Karpas-422 (cell line): ENCODE measurements around the gene WDR91. TPM values are rescaled to one million over a fixed set of nuclear protein-coding genes. Genes with fewer than 3 reads are reported as not detected.

Source experiments
- DNase-seq: peaks from one replicate; pipeline ENCODE4 v3.0.0-alpha.2; 2015
- H2AFZ ChIP-seq: fragments of 200-600 bp; sonication (generic); 2 replicates; pipeline ENCODE4 v1.6.1; 2014; ENCODE audit warnings: antibody characterized with exemption, low read length, mixed read lengths
- H3K27ac ChIP-seq: fragments of 200-600 bp; sonication (generic); 2 replicates; pipeline ENCODE4 v1.5.1; 2014; ENCODE audit warnings: mild to moderate bottlenecking, low read length, moderate library complexity
- H3K27me3 ChIP-seq: fragments of 200-600 bp; sonication (generic); 2 replicates; pipeline ENCODE4 v1.6.1; 2014; ENCODE audit warnings: low read length, mixed read lengths
- H3K36me3 ChIP-seq: fragments of 200-600 bp; sonication (generic); 2 replicates; pipeline ENCODE4 v1.6.1; 2014; ENCODE audit warnings: low read length, mixed read lengths; ENCODE audit not compliant: insufficient read depth
- H3K4me1 ChIP-seq: fragments of 200-600 bp; sonication (generic); 2 replicates; pipeline ENCODE4 v1.6.1; 2014; ENCODE audit warnings: mild to moderate bottlenecking, low read length, mixed read lengths
- H3K4me2 ChIP-seq: fragments of 200-600 bp; sonication (generic); 2 replicates; pipeline ENCODE4 v1.6.1; 2014; ENCODE audit warnings: low read length, low read depth, mild to moderate bottlenecking; ENCODE audit not compliant: poor library complexity, severe bottlenecking
- H3K4me3 ChIP-seq: fragments of 200-600 bp; sonication (generic); 2 replicates; pipeline ENCODE4 v1.5.1; 2014; ENCODE audit warnings: mild to moderate bottlenecking, antibody characterized with exemption, low read length, mixed read lengths
- H3K79me2 ChIP-seq: fragments of 200-600 bp; sonication (generic); 2 replicates; pipeline ENCODE4 v1.6.1; 2014; ENCODE audit warnings: mild to moderate bottlenecking, low read length, mixed read lengths
- H3K9ac ChIP-seq: fragments of 200-600 bp; sonication (generic); 2 replicates; pipeline ENCODE4 v1.6.0; 2014; ENCODE audit warnings: low read length
- H3K9me2 ChIP-seq: fragments of 200-600 bp; sonication (generic), shearing (Covaris generic); replicated peaks from 2 replicates; pipeline ENCODE4 v1.6.0; 2014; ENCODE audit warnings: mild to moderate bottlenecking, low read length, moderate library complexity; ENCODE audit not compliant: insufficient read depth
- H3K9me3 ChIP-seq: fragments of 300-700, 200-600 bp; sonication (generic); 2 replicates; pipeline ENCODE4 v1.6.1; 2014; ENCODE audit warnings: low read length, mixed read lengths
- H4K20me1 ChIP-seq: fragments of 200-600 bp; sonication (generic); 2 replicates; pipeline ENCODE4 v1.6.1; 2014; ENCODE audit warnings: mild to moderate bottlenecking, antibody characterized with exemption, low read length, low read depth; ENCODE audit not compliant: insufficient read depth
- total RNA-seq: library from RNA; depleted of rRNA; stranded (reverse); fragments of >200 nt; shearing (Covaris generic); gene quantifications from 2 replicates; pipeline ENCODE4 v1.2.3, GENCODE V29; 2014; ENCODE audit warnings: low replicate concordance

Gene WDR91
- total RNA-seq, 1 experiment from 2014 or later = 7.8 TPM

GRCh38 chr7:135200821-135201331 is 10.4 kb downstream of the WDR91 start:
- no peak overlapping the region for H3K4me2 ChIP-seq
- no peaks in the 10 kb centered on the region for H3K9me3 ChIP-seq
- H2AFZ ChIP-seq = no peak overlapping the region
- H3K4me1 ChIP-seq = peaks cover 46% of the 10 kb centered on the region
- no peak overlapping the region for H3K4me3 ChIP-seq
- peaks cover 8% of the 10 kb centered on the region; the same call in 1 of the 2 replicates for H3K36me3 ChIP-seq
- no peaks in the 10 kb centered on the region for H3K79me2 ChIP-seq
- H4K20me1 ChIP-seq = no peaks in the 10 kb centered on the region
- no peak overlapping the region for H3K27ac ChIP-seq
- no peaks in the 10 kb centered on the region for H3K9me2 ChIP-seq
- no peak overlapping the region for H3K9ac ChIP-seq
- no peak for DNase-seq
- H3K27me3 ChIP-seq = no peaks in the 10 kb centered on the region

DNA sequence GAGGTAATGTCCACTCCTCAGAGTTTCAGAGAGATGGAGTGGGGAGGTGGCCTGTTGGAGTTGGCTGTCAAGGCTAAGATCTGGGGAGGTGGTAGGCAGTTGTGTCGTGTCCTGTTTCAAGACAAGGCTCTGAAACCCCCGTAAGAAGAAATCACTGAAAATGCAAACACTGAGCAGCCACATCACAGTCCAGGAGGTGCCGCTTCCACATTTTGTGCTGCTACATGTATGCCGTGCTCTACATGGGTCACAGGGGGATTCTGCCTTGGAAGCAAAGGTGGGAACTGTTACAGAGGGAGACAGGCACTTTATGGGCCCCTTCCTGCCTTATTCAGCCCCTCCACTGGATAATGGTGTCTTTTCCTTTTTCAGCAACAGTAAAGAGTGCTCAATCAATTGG is 11.9 kb downstream of the WDR91 start:
- Histone ChIP-seq H3K9me2 (no peaks in the 10 kb centered on the region), H3K36me3 (peaks cover 8% of the 10 kb centered on the region; the same call in 1 of the 2 replicates), H3K4me3 (no peak overlapping the region), H3K27me3 (no peaks in the 10 kb centered on the region), H3K79me2 (no peaks in the 10 kb centered on the region), H3K9ac (no peak overlapping the region), H3K4me1 (peaks cover 46% of the 10 kb centered on the region), H4K20me1 (no peaks in the 10 kb centered on the region), H3K9me3 (no peaks in the 10 kb centered on the region), H3K27ac (no peak overlapping the region), H2AFZ (no peak overlapping the region), H3K4me2 (no peak overlapping the region)
- no peak for DNase-seq

DNA sequence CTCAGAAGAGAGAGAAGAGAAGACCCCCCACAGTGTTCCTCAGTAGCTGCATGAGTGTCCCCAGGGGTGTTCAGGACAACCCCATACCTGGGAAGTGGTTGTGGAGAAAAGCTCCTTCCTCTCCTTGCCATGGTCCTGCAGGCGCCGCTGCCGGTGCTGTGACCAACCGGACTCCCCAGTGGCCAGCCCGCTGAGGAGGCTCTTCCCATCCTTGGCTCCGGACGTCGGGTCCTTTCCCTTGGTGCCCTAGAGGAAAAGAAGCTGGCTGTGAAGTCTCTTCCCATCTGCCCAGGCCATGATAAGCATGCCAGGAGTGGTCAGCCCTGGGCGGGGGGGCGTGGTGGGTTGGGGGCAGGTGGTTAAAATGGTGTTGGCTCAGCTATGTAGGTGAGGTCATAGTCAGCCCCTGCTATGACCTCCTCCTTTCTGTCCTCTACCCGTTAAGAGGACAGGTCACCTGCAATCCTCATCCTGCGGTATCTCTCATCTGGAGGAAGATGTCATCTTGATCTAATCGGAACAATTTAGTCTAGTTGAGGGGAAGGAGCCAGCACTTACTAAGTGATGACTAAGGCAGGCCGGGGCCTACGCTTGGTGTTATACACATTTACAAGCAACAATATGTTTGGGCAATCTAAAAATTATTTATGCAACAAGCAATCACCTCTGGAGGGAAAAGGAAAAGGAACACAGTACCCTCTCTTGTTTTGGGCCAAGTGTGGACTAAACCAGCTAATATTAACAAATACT is 13.2 kb downstream of the WDR91 start:
- H3K9me3 ChIP-seq = no peaks in the 10 kb centered on the region
- H3K36me3 ChIP-seq = peaks cover 8% of the 10 kb centered on the region; the same call in 1 of the 2 replicates

GRCh38 chr7:135197343-135197742 is 14.0 kb downstream of the WDR91 start:
- H3K9ac ChIP-seq = peak overlapping the region; percentile 62
- H3K4me3 ChIP-seq = peak overlapping the region; percentile 23; the same call in 1 of the 2 replicates
- peak overlapping the region; percentile 85 for H3K27ac ChIP-seq
- no peak overlapping the region for H2AFZ ChIP-seq
- no peak for DNase-seq
- H3K4me2 ChIP-seq = peak overlapping the region; percentile 44
- peaks cover 8% of the 10 kb centered on the region; the same call in 1 of the 2 replicates for H3K36me3 ChIP-seq
- no peaks in the 10 kb centered on the region for H3K9me3 ChIP-seq
- H3K79me2 ChIP-seq = no peaks in the 10 kb centered on the region
- no peaks in the 10 kb centered on the region for H4K20me1 ChIP-seq
- no peaks in the 10 kb centered on the region for H3K9me2 ChIP-seq
- H3K4me1 ChIP-seq = peaks cover 35% of the 10 kb centered on the region
- H3K27me3 ChIP-seq = no peaks in the 10 kb centered on the region

More for the DNA sequence above, 13.2 kb downstream of the WDR91 start:
- no peaks in the 10 kb centered on the region for H4K20me1 ChIP-seq
- no peak overlapping the region for H3K4me3 ChIP-seq
- peak overlapping the region; percentile 85 for H3K27ac ChIP-seq
- no peak for DNase-seq
- H3K9me2 ChIP-seq = no peaks in the 10 kb centered on the region
- H3K27me3 ChIP-seq = no peaks in the 10 kb centered on the region
- peak overlapping the region; percentile 44 for H3K4me2 ChIP-seq
- no peak overlapping the region for H2AFZ ChIP-seq
- H3K9ac ChIP-seq = peak overlapping the region; percentile 62
- no peaks in the 10 kb centered on the region for H3K79me2 ChIP-seq
- peaks cover 42% of the 10 kb centered on the region for H3K4me1 ChIP-seq

DNA sequence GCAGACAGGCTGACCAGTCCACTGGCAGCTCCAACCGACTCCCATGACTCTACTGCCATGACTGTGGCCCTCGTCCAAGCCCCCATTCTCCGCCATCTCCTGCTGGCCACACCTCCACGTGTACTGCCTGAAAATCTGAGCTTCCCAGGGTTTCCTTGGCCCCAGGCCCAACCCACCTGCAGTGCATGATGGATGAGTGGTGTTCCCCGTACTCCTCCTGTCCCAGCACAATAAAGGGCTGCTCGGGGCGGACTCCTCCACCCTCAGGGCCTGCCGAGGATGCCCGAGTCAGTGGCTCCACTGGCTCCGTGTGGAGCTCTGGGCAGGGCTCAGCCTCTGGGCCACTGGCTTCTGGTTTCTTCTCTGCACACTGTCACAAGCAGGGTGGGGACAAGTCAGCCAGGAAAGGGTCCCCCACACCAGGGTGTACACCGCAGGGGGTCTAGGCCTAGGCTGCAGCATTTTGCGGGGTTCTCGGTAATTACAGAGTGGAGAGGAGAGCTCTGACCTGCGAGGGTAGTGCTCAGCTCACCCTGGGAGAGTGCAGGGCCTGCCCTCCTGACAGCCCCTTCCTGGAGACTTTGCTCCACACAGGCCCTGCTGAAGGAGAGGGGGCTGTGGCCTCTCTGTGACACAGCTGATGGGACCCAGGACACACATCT is 15.2 kb downstream of the WDR91 start:
- Histone ChIP-seq H3K79me2 (no peaks in the 10 kb centered on the region), H3K4me1 (peaks cover 32% of the 10 kb centered on the region), H3K27ac (no peak overlapping the region), H4K20me1 (no peaks in the 10 kb centered on the region), H3K27me3 (no peaks in the 10 kb centered on the region), H2AFZ (no peak overlapping the region), H3K9me3 (no peaks in the 10 kb centered on the region), H3K9me2 (no peaks in the 10 kb centered on the region), H3K9ac (no peak overlapping the region), H3K4me3 (no peak overlapping the region), H3K36me3 (peaks cover 5% of the 10 kb centered on the region; the same call in 1 of the 2 replicates), H3K4me2 (no peak overlapping the region)
- no peak for DNase-seq

DNA sequence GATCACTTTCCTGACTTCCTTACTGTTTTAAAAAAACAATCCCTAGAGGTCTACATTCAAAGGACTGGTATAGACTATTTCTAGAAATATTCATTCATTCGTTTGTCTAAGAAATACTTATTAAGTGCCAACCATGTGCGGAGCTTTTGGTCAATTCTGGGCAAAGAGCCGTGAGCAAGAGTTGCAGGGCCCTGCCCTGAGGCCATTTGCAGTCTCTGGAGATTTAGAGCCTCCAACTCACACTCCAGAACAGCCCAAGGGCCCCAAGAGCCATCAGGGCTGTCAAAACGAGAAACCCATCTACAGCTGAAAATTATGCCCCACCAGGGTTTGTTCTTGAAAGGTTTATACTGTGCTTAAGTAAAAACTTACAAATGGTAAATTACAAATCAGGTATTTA is 16.2 kb downstream of the WDR91 start:
- H2AFZ ChIP-seq = no peak overlapping the region
- H3K9ac ChIP-seq = no peak overlapping the region
- H3K27ac ChIP-seq = no peak overlapping the region
- no peaks in the 10 kb centered on the region for H3K9me2 ChIP-seq
- no peaks in the 10 kb centered on the region for H3K79me2 ChIP-seq
- H4K20me1 ChIP-seq = no peaks in the 10 kb centered on the region
- no peaks in the 10 kb centered on the region for H3K9me3 ChIP-seq
- no peak for DNase-seq
- H3K4me1 ChIP-seq = peaks cover 40% of the 10 kb centered on the region
- H3K27me3 ChIP-seq = no peaks in the 10 kb centered on the region
- peaks cover 5% of the 10 kb centered on the region; the same call in 1 of the 2 replicates for H3K36me3 ChIP-seq
- H3K4me2 ChIP-seq = no peak overlapping the region
- H3K4me3 ChIP-seq = no peak overlapping the region

- H4K20me1 ChIP-seq = no peaks in the 10 kb centered on the region
- H3K79me2 ChIP-seq = no peaks in the 10 kb centered on the region
- no peaks in the 10 kb centered on the region for H3K9me2 ChIP-seq
- H3K27ac ChIP-seq = no peak overlapping the region
- DNase-seq = no peak
- H3K9ac ChIP-seq = no peak overlapping the region
- peaks cover 5% of the 10 kb centered on the region; the same call in 1 of the 2 replicates for H3K36me3 ChIP-seq
- no peaks in the 10 kb centered on the region for H3K27me3 ChIP-seq
- peaks cover 43% of the 10 kb centered on the region for H3K4me1 ChIP-seq
- no peak overlapping the region for H3K4me2 ChIP-seq
- H2AFZ ChIP-seq = no peak overlapping the region
- H3K4me3 ChIP-seq = no peak overlapping the region
- H3K9me3 ChIP-seq = no peaks in the 10 kb centered on the region
Measured at GRCh38 chr7:135194494-135195095, 16.7 kb downstream of the WDR91 start.

DNA sequence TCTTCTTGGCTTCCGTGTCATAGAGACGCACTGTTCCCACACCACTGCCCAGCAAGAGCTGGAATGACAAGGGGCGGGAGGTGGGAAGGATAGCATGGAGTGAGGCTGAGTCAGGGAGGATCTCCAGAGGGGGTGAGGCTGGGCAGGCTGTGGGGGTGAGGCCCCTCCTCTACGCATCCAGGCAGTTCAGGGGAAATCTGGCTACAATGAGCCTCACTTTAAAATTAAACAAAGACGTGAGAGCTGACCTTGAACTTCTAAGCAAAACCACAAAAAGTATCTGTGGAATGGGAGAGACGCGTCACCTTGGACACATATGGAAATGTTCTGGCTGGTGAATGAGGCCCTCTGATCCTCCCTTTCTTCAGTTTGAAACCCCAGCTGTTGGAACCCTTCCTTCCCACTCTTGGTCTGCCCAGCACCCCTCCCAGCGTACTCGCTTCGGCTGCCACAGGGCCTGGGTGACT is 17.7 kb downstream of the WDR91 start:
- peaks cover 5% of the 10 kb centered on the region; the same call in 1 of the 2 replicates for H3K36me3 ChIP-seq
- peaks cover 33% of the 10 kb centered on the region for H3K4me1 ChIP-seq
- no peak overlapping the region for H3K4me3 ChIP-seq
- no peak overlapping the region for H2AFZ ChIP-seq
- no peaks in the 10 kb centered on the region for H3K9me2 ChIP-seq
- no peak overlapping the region for H3K9ac ChIP-seq
- no peaks in the 10 kb centered on the region for H3K9me3 ChIP-seq
- no peaks in the 10 kb centered on the region for H4K20me1 ChIP-seq
- DNase-seq = no peak
- H3K27ac ChIP-seq = no peak overlapping the region
- no peaks in the 10 kb centered on the region for H3K79me2 ChIP-seq
- H3K4me2 ChIP-seq = no peak overlapping the region
- no peaks in the 10 kb centered on the region for H3K27me3 ChIP-seq
